Progenitor cell of endocrine pancreas (in vitro differentiated cells): ENCODE data around the gene FKBP2. TPM values are rescaled to one million over a fixed set of nuclear protein-coding genes. Genes with fewer than 3 reads are reported as not detected.

ENCODE experiments used
- DNase-seq: peaks from one replicate; pipeline ENCODE4 v3.0.0; 2021; ENCODE audit warnings: low spot score; ENCODE audit not compliant: unreplicated experiment
- H3K27ac Mint-ChIP-seq: 2 replicates; pipeline ENCODE4 v1.8.0; 2021; ENCODE audit warnings: mild to moderate bottlenecking, moderate library complexity, mixed read lengths
- H3K27me3 Mint-ChIP-seq: 2 replicates; pipeline ENCODE4 v1.8.0; 2021; ENCODE audit warnings: mixed read lengths
- H3K36me3 Mint-ChIP-seq: 2 replicates; pipeline ENCODE4 v1.8.0; 2022; ENCODE audit warnings: mixed read lengths; ENCODE audit not compliant: insufficient read depth
- H3K4me1 Mint-ChIP-seq: 2 replicates; pipeline ENCODE4 v1.8.0; 2021; ENCODE audit warnings: low read depth, mixed read lengths
- H3K4me3 Mint-ChIP-seq: 2 replicates; pipeline ENCODE4 v1.8.0; 2021; ENCODE audit warnings: low read depth, mild to moderate bottlenecking, moderate library complexity, mixed read lengths
- H3K9me3 Mint-ChIP-seq: 2 replicates; pipeline ENCODE4 v1.8.0; 2021; ENCODE audit warnings: low read depth, mixed read lengths
- CTCF ChIP-seq: fragments of 200-600 bp; sonication (generic); IDR thresholded peaks from one replicate; pipeline ENCODE4 v1.5.0; 2021; ENCODE audit warnings: antibody characterized with exemption, mild to moderate bottlenecking; ENCODE audit not compliant: unreplicated experiment
- total RNA-seq: library from RNA; stranded (reverse); gene quantifications from 2 replicates; pipeline ENCODE4 v1.2.1, GENCODE V29; 2021

FKBP2 gene
- total RNA-seq, 1 donor from 2014 or later: 57.7 TPM

- no peak for TF ChIP-seq CTCF
- no peak for DNase-seq
- Mint-ChIP-seq H3K4me1 (peaks cover 6% of the 10 kb centered on the region), H3K9me3 (no peaks in the 10 kb centered on the region), H3K27ac (no peak within 1 kb of the TSS), H3K27me3 (peaks cover 56% of the 10 kb centered on the region), H3K4me3 (peak within 1 kb of the TSS; percentile 63), H3K36me3 (peaks cover 6% of the 10 kb centered on the region)
These were observed 50.4 kb downstream of the FKBP2 start, which contains the start of gene KCNK4 for GRCh38 chr11:64291262-64291751. Gene KCNK4 (plus strand): TSS chr11:64291302. CDS start chr11:64293019, 1,717 bp downstream.

GRCh38 chr11:64291752-64292459 is 51.0 kb downstream of the FKBP2 start:
- H3K9me3 Mint-ChIP-seq: no peaks in the 10 kb centered on the region
- peaks cover 6% of the 10 kb centered on the region for H3K36me3 Mint-ChIP-seq
- no peak for TF ChIP-seq CTCF
- peaks cover 61% of the 10 kb centered on the region for H3K27me3 Mint-ChIP-seq
- H3K4me1 Mint-ChIP-seq: peaks cover 1% of the 10 kb centered on the region
- H3K4me3 Mint-ChIP-seq: no peak overlapping the region
- DNase-seq: no peak
- H3K27ac Mint-ChIP-seq: no peak overlapping the region

GRCh38 chr11:64292460-64293254 is 51.8 kb downstream of the FKBP2 start:
- no peak for DNase-seq
- TF ChIP-seq CTCF: no peak
- Mint-ChIP-seq H3K27ac (no peak overlapping the region), H3K9me3 (no peaks in the 10 kb centered on the region), H3K4me3 (no peak overlapping the region), H3K27me3 (peaks cover 69% of the 10 kb centered on the region), H3K36me3 (peaks cover 6% of the 10 kb centered on the region), H3K4me1 (no peaks in the 10 kb centered on the region)

Other genes with a start within 250 kb of the FKBP2 start
- gene FLRT1, start 205.2 kb upstream of the FKBP2 start, total RNA-seq: 0.17 and 0.24 TPM in 2 replicates
- gene MACROD1, start 75.0 kb upstream of the FKBP2 start, total RNA-seq: 28.0 and 30.6 TPM in 2 replicates
- 189 and 209 TPM in 2 replicates for gene STIP1, start 54.9 kb upstream of the FKBP2 start, total RNA-seq
- 5.4 and 5.9 TPM in 2 replicates for gene FERMT3, start 34.4 kb upstream of the FKBP2 start, total RNA-seq
- gene TRPT1, start 14.9 kb upstream of the FKBP2 start, total RNA-seq: 52.0 and 53.9 TPM in 2 replicates
- gene NUDT22, start 14.8 kb upstream of the FKBP2 start, total RNA-seq: 42.9 and 48.2 TPM in 2 replicates
- gene DNAJC4, start 10.5 kb upstream of the FKBP2 start, total RNA-seq: 35.4 and 39.1 TPM in 2 replicates
- gene VEGFB, start 6.5 kb upstream of the FKBP2 start, total RNA-seq: 66.1 and 68.2 TPM in 2 replicates
- 198 TPM in 2 replicates for gene PPP1R14B, start 5.8 kb downstream of the FKBP2 start, total RNA-seq
- 22.6 and 27.3 TPM in 2 replicates for gene PLCB3, start 10.4 kb downstream of the FKBP2 start, total RNA-seq
- gene BAD, start 43.6 kb downstream of the FKBP2 start, total RNA-seq: 42.8 and 46.9 TPM in 2 replicates
- 46.7 and 56.5 TPM in 2 replicates for gene GPR137, start 44.8 kb downstream of the FKBP2 start, total RNA-seq
- gene KCNK4, start 50.2 kb downstream of the FKBP2 start, total RNA-seq: 0.62 TPM in 1 of 2 replicates, not detected in the other
- not detected in 2 replicates for gene CATSPERZ, start 59.3 kb downstream of the FKBP2 start, total RNA-seq
- gene ESRRA, start 64.4 kb downstream of the FKBP2 start, total RNA-seq: 28.1 and 31.4 TPM in 2 replicates
- 137 and 149 TPM in 2 replicates for gene TRMT112, start 76.5 kb downstream of the FKBP2 start, total RNA-seq
- gene PRDX5, start 77.0 kb downstream of the FKBP2 start, total RNA-seq: 157 and 171 TPM in 2 replicates
- gene CCDC88B, start 99.1 kb downstream of the FKBP2 start, total RNA-seq: 4.3 and 6.2 TPM in 2 replicates
- gene RPS6KA4, start 118.1 kb downstream of the FKBP2 start, total RNA-seq: 18.6 and 18.7 TPM in 2 replicates